ENCODE measurements around the gene WWOX.

Gene WWOX

DNA sequence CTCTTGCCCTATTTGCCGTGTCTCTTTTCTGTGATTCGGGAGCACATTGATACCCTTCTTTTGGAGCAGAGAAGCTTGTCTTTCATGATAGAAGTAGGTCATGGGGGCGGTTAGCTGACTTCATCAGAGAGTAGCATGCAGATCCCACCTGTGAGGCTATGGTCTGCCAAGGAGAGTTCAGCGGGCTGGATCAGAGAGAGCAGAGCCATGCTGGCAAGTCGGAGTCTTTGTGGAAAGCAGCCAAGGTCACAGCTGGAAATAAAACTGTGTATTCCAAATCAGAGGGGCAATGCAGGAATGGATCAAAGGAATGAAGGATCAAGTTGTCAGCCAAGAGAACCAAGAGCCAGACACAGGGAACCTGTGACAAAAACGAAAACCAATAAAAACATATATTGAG is 595.9 kb downstream of the WWOX start:
- no peak for DNase-seq

DNA sequence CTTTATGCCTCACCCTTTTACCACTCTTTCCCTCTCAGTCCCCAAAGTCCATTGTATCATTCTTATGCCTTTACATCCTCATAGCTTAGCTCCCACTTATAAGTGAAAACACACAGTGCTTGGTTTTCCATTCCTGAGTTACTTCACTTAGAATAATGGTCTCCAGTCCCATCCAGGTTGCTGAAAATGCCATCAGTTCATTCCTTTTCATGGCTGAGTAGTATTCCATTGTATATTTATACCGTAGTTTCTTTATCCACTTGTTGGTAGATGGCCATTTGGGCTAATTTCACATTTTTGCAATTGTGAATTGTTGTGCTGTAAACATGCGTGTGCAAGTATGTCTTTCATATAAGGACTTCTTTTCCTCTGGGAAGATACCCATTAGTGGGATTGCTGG is 597.3 kb downstream of the WWOX start:
- DNase-seq: no peak

DNA sequence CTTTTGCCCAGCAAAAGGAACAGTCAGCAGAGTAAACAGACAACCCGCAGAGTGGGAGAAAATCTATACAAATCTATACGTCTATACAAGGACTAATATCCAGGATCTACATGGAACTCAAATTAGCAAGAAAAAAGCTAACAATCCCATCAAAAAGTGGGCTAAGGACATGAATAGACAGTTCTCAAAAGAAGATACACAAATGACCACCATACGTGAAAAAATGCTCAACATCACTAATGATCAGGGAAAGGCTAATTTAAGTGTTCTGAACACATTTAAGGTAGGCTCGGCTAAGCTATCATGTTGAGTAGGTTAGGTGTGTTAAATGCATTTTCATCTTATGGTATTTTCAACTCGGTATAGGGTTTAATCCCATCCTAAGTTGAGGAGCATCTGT is 598.0 kb downstream of the WWOX start:
- DNase-seq: no peak

DNA sequence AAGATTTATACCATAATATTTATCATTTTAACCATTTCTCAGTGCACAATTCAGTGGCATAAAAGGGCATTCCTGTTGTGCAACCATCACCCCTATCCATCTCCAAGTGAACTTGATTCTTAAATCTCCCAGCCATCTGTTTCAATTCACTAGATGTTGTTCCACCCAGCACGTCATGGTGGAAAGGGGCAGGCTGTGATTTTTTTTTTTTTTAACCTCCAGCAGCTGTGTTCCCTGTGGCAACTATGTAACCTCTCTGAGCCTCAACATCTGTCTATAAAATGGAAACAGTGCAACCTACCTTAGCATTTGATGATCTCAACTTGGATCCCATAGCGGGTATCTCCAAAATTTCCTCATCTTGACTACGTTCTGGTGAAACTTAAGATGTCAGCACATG is 604.5 kb downstream of the WWOX start:
- DNase-seq: no peak

DNA sequence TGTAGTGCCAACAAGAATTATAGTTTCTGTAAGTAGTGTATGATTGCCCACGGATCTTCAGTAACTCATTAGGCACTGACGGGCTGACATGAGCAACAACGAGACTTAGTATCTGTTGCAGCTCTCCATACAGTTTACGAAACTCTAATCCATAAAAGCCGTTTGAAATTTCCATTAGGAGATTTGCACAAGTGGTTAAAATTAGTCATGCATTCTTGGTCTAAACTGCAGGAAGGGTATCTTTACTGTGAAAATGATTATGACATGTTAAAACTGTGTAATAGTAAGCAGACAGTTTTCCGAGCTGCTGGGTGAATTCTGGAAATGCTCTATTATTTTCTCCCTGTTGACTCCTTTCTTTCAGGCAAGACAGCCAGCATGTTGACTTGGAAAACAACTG is 605.0 kb downstream of the WWOX start:
- DNase-seq: peak; percentile 12

DNA sequence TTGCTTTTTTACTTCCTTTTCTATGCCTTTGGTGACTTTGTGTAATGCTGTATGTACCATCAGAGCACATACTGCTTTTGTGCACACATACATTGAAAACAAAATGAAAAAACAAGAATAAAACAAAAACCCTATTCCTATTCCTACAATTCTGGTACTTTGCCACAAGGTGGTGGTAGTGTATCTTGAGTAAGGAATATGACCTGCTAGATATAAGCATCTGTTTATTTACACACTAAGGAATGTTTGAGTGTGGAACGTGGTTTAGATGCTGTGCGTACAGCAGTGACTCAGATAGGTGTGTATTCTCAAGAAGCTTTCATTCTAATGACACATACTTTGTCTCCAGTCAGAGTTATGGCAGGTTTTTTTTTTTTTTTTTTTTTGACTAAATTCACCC is 606.2 kb downstream of the WWOX start:
- no peak for DNase-seq

DNA sequence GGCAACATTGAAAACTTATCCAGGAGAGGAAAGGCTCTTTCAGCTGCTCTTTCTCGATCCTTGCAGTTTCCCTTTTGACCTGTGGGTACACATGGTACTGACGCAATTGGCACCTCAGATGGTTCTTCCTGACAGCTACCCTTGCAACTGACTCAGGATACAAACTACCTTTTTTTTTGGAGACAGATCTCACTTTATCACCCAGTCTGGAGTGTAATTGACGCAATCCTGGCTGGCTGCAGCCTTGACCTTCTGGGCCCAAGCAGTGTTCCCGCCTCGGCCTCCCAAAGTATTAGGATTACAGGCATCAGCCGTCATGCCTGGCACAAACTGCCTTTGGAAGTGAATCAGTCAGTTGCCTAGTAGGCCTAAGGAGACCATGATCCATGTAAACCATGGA is 607.2 kb downstream of the WWOX start:
- no peak for DNase-seq

DNA sequence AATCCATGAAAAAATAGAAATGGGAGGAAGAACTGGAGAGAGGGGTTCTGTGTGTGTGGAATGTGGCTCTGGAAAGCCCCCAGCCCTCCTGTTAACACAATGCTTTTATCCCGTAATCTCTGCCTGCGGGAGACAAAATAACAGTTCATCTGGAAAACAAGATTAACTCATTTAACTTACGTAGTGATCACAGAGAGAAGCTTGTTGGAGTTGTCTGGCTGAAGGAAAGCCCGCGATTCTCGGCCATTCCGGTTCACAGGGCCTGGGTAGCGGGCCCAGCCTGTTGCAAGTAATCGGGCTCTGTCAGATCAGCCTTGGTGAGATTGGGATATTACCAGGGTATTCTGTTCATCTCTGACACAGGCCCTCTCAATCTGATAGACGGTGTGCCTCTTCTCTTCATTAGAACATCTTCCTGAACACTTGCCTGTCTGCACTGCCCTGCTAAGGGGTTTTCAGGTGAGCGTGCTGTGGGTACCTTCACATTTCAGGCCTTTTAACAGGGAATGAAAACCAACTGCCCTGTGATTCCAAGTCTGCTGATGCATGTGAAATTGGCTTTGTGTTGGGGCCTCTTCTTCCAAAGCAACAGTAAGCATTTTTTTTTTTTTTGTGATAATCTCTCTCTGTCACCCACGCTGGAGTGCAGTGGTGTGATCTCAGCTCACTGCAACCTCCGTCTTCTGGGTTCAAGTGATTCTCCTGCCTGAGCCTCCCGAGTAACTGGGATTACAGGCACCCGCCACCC is 609.9 kb downstream of the WWOX start:
- no peak for DNase-seq

DNA sequence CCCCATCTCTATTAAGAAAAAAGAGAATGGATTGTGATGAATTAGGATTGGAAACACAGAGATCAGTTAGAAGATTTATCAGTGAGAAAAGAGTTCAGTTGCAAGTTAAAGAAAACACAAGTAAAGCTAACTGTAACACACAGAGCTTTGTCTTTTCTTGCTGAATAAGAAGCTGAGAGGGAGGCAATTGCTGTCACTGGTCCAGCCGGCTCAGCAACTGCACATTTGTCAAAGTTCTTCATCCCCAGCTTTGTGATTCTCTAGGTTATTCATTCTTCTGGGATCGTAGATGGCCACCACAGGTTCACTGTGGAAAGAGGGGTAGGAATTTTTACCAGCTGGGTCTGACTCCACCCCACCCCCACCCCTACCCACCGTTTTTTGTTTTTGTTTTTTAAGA is 615.7 kb downstream of the WWOX start:
- DNase-seq: no peak

DNA sequence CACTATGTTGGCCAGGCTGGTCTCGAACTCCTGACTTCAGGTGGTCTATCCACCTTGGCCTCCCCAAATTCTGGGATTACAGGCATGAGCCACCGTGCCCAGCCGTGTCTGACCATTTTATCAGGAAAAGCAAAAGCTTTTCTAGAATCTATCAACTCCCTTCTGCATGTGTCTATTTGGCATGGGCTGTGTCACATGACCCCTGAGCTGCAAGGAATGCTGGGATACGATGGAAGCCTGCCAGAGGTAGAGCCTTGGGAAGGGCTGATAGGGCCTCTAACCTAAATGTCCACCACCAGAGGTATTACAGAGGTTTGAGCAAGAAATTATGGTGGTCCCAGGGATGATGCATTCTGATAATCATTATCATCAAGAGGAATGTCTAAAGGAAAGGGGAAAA is 616.2 kb downstream of the WWOX start:
- no peak for DNase-seq

DNA sequence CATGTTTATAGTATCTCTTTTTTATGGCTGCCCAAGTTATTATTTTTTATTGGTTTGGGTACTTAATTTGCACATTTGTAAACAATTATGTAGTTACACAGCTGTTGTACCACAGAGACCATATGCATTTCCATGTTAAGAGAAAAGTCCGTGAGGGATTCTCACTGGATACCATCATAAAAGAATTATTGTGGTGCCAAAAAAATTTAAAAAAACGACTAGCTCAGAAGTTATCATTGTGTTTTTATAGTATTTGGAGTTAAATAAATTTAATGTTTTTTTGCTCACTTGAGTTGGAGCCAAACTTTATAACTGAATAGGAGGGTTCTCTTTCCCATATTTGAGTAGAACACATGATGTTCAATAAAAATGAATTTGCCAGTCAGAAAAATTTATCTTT is 618.7 kb downstream of the WWOX start:
- DNase-seq: no peak

DNA sequence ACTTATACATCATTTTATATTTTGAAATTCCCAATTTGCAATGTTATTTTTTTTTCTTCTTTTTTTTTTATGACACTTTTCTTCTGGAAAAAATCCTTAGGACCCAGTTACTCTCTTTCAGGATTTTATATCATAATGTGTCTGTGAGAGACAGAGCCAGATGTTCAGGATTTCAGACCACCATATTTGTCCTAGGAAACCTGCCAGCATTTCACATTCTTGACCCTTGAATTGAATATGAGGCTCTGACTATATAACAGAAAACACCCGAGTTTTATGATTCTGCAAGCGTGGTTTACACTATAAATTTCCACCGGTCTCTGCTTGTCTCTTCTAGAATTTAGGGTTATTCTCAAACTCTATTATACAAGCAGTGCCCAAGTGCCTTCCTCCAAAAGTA is 621.0 kb downstream of the WWOX start:
- DNase-seq: no peak

DNA sequence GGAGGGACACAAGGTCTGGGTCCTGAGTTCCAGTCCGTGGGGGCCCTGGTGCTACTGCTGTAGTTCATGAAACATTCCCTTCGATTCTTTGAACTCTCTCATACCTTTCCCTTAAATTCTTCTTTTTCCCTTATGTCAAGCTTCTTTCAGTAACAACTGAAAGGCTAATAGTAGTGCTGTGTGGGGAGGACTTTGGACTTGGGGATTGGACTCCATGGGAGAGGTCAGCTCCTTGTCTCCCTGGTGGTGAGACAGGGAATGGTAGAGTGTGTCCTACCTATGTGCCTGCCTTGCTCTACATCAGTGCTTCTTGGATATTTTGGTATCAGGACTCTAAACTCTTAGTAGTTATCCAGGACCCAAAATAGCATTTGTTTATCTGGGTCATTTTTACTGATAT is 628.1 kb downstream of the WWOX start:
- DNase-seq: no peak

DNA sequence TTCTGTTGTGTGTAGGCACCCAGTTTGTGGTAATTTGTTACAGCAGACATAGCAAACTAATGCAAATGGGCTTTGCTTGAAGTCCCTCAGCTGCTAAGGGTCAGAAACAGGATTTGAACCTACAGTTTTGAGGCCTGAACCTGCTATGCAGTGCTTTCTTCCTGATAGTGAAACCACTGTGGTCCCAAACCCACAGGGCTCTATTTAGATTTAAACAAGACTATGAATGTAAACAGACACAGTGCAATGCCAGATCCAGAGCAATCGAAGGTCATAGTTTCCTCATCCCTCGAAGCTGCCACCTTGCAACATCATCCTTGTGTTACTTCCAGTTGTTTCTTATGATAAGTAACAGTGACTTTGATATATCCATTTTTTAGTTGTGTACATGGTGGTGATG is 630.2 kb downstream of the WWOX start:
- DNase-seq: no peak

DNA sequence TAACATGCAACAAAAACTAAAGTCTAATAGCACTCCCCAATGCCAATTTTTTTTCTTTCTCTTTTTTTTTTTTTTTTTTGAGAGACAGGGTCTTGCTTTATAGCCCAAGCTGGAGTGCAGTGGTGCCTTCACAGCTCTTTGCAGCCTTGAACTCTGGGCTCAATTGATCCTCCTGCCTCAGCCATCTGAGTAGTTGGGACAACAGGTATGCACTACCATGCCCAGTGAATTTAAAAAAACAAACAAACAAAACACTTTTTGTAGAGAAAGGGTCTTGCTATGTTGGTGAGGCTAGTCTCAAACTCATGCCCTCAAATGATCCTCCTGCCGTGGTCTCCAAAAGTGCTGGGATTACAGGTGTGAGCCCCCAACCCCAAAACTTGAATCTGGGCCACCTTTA is 632.3 kb downstream of the WWOX start:
- DNase-seq: no peak

DNA sequence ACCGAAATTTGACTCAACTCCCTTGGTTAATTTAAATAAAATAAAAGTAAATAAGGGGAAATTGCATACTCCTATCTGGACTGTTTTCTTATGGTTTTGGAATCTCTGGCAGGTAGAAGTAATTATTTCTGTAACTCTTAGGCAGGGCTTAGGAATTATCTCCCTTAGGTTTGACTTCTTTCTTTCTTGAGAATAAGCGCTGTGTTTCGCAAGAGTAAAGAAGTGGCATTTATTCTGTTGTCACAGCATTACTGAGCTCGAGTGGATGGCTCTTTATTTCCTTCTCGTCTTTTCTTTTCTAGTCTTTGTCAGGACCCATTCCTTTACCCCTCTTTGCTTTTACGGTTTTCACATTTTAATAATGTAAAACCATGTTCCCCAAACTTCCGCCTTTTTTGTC is 633.2 kb downstream of the WWOX start:
- no peak for DNase-seq

DNA sequence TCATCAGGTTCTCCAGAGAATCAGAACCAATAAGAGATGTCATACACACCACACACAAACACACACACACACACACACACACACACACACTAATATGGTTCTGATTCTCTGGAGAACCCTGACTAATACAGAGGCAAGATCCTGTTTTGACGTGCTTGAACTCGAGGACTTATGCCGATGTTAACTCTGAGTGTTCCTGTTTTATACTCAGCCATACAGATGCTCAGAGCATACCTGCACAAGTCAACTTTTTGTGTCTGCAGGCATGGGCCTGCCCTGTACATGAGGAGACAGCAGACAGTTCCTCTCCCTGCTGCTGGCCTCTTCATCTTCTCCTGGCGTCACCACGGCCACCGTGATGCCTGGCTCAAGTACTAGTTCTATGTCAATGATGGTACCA is 635.9 kb downstream of the WWOX start:
- DNase-seq: no peak

DNA sequence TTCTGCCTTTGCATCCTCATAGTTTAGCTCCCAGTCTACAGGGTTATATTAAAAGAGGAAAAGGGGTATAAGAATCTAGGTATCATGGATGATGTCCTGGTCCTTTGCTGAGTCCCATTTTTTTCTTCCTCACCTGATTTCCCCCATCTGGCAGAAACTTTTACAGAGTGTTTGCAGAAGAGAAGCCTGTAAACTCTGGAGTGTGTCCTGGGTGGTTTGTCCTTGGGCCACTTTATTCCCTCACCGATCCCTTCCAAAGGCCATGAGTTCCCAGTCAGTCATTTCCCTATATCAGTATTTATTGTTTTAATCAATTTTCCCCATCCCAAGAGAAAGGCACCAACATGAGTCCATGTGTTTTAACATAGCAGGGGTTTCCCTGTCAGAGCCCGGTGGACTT is 638.2 kb downstream of the WWOX start:
- DNase-seq: no peak

DNA sequence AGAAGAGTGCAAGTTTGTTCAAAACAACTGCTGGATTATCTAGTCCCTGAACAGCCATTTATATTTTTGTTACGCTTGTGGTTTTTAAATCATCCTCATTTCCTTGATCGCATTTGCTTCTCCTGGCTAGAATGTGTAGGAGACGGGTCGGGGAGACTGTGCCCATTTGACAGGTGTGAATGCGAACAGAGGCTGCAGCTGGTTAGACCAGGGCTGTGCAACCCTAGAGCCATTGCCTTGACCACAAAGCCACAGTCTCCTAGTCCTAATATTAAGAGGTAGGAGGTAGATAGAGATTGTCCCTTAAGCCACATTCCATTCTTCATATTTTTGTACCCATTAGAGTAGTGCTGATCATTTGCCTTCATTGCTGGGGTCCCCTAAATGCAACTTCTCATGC is 639.1 kb downstream of the WWOX start:
- no peak for DNase-seq

DNA sequence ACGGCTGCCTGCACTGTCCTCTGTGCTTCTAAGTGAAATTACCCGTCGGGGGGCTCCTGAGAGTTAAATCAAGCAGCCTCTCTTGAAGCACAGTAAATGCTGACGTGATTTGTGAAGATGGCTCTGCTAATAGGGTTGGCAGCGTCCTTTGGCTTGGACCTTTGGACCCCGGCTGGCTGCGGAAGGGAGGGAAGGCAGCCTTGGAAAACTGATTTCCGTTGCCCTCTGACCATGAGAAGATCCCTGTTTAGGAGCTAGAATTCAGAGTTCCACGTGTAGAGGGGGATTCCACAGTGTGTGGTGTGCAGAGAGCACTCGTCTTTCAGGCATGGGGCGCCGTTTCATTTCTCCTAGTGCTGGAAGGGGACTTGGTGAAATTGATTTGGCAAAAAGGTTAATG is 640.8 kb downstream of the WWOX start:
- no peak for DNase-seq

DNA sequence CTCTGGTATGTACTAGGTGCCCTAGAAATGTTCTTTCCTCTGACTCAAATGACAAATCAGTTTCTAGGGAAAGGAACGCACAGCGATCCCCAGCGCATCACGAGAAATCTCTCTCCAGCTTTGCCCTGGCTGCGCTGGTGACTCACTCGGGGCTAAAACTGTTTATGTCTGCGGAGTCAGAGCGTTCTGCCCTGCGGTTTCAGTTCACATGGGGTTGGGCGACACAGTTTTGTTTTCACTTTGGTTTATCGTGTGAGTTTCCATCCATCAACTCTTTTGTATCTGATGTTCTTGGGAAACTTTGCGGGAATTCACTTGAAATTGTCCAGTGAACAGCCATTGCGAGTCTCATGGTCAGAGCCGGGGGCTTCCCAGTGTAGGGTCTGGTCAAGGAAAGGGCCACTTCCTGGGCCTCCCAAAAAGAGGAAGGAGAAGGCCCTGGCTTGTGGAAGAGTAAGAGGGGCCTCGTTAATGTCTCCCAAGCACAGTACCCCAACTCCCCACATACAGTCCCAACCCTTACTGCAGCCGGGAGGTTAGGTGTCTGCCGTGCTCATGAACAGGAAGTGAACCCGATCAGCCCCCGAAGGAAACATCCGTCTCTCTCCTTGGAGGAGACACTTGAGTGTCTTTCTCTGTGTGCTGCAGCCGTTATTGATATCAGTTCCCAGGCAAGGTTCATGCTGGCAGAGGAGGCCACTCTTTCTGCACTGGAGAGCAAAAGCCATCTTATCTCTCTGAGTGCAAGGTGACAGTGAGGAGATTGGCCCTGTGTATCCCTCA is 643.2 kb downstream of the WWOX start:
- no peak for DNase-seq

DNA sequence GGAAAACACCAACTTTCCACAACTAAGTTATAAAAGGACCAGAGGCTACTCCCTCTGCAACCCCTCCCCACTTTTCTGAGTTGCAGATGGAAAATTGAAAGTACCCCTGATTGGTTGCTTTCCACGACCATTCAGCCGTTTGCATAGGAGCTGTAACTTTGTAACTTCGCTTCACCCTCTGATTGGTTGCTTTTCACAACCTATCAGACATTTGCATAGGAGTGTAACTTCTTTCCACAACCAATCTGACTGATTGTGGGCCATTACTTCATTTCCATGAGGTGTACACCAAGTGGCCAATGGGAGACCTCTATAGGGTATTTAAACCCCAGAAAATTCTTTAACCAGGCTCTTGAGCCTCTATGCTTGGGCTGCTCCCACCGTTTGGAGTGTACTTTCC is 644.1 kb downstream of the WWOX start:
- no peak for DNase-seq

DNA sequence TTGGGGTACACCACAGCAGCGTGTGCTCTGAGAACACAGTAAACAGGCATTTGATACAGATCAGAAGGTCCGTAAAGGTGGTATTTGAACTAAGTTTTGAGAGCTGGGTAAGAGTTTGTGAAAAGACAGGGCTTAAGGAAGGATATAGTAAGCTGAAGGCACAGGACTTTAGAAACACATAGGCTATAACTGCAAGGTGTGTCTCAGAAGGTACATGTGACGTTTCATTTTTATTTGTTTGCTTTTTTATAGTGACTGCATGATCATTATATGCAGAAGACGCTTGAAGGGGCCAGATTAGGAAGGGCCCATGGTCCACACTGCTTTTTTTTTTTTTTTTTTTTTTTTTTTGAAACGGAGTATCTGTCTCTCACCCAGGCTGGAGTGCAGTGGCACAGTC is 644.6 kb downstream of the WWOX start:
- no peak for DNase-seq

DNA sequence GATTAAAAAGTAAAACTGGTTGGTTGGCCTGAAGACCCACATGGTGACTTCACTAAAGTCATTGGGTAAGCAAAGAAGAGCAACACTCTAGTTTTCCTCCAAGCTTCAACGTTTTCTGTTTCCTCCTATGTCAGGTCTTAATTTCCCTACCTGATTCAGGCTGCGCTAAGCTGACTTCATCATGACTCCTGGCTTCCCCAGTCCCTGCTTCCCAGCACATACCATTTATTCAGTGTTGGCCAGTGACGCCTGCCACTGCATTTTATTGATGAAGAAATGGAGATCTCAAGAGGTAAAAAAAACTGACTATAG is 645.3 kb downstream of the WWOX start:
- no peak for DNase-seq
